ENCODE data around the gene MARS1.

The MARS1 gene

DNA sequence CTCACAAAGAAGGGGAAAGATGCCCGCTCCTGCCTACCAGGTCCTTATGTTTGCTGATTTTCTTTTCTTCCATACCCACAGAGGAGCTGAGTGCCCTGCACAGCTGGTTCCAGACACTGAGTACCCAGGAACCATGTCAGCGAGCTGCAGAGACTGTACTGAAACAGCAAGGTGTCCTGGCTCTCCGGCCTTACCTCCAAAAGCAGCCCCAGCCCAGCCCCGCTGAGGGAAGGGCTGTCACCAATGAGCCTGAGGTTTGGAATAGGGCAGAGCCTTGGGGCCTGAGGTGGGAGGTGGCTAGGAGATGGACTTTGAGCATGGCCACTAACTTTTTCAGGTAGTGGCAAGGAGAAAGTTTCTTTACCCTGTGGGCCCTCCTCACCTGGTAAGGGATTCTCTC lies 2.3 kb downstream of the MARS1 start:
- TF ChIP-seq FOXP2 (optimal IDR thresholded peaks at IDR 0.05; ENCODE audit: borderline replicate concordance, extremely low read depth, extremely low read length, insufficient read depth) (no peak), SIN3A (IDR thresholded peaks at IDR 0.05; ENCODE audit: borderline replicate concordance, insufficient read depth, low read length) (no peak), POLR2AphosphoS5 (IDR thresholded peaks at IDR 0.05; ENCODE audit: low read depth, low read length) (no peak), TAF1 (IDR thresholded peaks at IDR 0.05; ENCODE audit: borderline replicate concordance, insufficient read depth, low read length) (no peak)
- TF ChIP-seq, protein P1, sequence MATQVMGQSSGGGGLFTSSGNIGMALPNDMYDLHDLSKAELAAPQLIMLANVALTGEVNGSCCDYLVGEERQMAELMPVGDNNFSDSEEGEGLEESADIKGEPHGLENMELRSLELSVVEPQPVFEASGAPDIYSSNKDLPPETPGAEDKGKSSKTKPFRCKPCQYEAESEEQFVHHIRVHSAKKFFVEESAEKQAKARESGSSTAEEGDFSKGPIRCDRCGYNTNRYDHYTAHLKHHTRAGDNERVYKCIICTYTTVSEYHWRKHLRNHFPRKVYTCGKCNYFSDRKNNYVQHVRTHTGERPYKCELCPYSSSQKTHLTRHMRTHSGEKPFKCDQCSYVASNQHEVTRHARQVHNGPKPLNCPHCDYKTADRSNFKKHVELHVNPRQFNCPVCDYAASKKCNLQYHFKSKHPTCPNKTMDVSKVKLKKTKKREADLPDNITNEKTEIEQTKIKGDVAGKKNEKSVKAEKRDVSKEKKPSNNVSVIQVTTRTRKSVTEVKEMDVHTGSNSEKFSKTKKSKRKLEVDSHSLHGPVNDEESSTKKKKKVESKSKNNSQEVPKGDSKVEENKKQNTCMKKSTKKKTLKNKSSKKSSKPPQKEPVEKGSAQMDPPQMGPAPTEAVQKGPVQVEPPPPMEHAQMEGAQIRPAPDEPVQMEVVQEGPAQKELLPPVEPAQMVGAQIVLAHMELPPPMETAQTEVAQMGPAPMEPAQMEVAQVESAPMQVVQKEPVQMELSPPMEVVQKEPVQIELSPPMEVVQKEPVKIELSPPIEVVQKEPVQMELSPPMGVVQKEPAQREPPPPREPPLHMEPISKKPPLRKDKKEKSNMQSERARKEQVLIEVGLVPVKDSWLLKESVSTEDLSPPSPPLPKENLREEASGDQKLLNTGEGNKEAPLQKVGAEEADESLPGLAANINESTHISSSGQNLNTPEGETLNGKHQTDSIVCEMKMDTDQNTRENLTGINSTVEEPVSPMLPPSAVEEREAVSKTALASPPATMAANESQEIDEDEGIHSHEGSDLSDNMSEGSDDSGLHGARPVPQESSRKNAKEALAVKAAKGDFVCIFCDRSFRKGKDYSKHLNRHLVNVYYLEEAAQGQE (IDR thresholded peaks at IDR 0.05; ENCODE audit: insufficient read depth in 1 of 2, low read depth in 2 of 2, low read length in 2 of 2): no peak

DNA sequence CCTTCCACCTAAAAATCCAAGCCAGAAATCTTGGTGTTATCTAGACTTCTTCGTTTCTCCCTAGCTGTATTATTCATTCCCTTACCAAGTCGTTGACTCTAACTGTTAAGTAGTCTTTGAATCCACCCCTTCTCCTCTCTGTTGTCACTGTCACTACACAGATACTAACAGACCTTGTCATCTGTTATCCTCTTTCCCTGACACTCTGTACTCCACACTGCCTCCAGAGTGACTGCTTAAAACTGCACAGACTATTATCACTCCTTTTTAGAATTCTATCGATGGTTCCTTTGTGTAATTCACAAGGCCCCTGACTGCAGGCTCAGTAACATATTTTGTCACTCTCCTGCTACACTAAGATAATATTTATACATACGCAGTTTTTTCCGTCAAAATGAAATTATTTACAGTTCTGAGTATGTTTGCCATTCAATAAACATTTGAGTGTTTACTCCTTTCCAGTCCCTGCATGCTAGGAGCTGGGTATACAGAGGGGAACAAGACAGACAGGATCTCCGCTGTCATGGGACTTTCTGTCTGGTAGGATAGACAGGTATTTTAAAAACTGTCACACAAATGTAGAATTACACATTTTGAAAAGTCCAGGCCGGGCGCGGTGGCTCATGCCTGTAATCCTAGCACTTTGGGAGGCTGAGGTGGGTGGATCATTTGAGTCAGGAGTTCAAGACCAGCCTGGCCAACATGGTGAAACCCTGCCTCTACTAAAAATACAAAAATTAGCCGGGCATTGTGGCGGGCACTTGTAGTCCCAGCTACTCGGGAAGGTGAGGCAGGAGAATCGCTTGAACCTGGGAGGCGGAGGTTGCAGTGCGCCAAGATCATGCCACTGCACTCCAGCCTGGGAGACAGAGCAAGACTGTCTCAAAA lies 3.8 kb downstream of the MARS1 start:
- TF ChIP-seq SIN3A (IDR thresholded peaks at IDR 0.05; ENCODE audit: borderline replicate concordance, insufficient read depth, low read length) (no peak), POLR2AphosphoS5 (IDR thresholded peaks at IDR 0.05; ENCODE audit: low read depth, low read length) (no peak), FOXP2 (optimal IDR thresholded peaks at IDR 0.05; ENCODE audit: borderline replicate concordance, extremely low read depth, extremely low read length, insufficient read depth) (no peak), TAF1 (IDR thresholded peaks at IDR 0.05; ENCODE audit: borderline replicate concordance, insufficient read depth, low read length) (no peak)
- TF ChIP-seq, protein P1 (IDR thresholded peaks at IDR 0.05; ENCODE audit: insufficient read depth in 1 of 2, low read depth in 2 of 2, low read length in 2 of 2): no peak

DNA sequence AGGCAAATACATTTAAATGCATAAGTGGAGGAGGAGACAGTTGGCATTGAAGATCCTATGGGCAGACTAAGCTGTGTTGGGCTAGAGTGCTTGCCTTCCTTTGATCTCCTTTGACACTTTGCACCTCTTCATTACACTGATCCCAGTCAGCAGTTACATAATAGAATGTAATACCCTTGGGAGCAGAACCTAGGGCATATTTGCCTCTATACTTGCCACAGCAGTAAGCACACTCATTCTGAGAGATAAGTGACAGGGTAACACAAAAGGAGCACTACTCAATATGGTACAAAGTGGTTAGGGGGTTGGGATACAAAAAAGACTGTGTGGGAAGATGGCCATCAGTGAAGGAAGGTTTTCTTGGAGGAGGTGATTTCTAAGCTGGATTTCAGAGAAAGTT lies 9.0 kb downstream of the MARS1 start:
- TF ChIP-seq, protein P1 (IDR thresholded peaks at IDR 0.05; ENCODE audit: insufficient read depth in 1 of 2, low read depth in 2 of 2, low read length in 2 of 2): no peak
- TF ChIP-seq TAF1 (IDR thresholded peaks at IDR 0.05; ENCODE audit: borderline replicate concordance, insufficient read depth, low read length): no peak
- no peak for TF ChIP-seq SIN3A (IDR thresholded peaks at IDR 0.05; ENCODE audit: borderline replicate concordance, insufficient read depth, low read length)
- TF ChIP-seq POLR2AphosphoS5 (IDR thresholded peaks at IDR 0.05; ENCODE audit: low read depth, low read length): no peak
- no peak for TF ChIP-seq FOXP2 (optimal IDR thresholded peaks at IDR 0.05; ENCODE audit: borderline replicate concordance, extremely low read depth, extremely low read length, insufficient read depth)

DNA sequence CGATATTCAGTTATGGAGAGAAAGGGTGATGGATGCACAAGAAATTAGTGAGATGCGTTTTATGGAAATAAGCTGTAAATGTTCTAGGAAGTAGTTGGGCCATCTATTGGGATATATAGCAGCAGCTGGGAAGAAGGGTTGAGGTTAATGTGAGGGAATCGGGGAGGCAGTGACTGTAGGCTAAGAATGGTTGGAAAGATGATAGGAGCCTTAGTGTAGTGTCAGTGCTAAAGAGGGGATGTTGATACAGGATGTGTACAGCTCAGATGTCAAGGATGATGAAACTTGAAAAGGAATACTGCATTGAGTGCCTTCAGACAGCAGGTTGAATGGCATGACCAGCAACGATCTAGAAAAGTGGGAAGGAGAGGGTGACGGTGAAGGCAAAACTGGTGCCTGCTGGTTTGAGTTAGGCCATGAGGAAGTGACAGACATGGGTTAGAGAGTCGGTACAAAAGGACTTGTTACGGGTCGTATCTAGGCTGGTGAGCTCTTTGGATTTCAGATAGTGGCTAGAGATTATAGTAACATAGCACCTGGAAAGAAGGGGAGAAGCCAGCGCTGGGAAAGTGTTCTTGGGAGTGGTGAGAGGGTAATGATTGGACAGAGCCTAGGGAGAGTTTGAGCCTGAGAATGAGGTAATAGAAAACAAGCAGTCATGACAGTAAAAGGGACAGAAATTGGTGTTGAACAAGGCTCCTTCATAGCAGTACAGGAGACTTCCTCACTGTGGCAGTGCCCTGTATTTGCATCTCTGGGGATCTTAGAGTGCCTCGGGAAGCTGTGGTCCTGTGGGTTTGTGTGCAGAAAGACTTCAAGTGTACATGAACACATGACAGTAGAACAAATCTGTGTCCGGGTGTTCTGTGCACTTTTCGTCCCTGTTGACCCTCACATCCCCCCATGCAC lies 9.6 kb downstream of the MARS1 start:
- TF ChIP-seq POLR2AphosphoS5 (IDR thresholded peaks at IDR 0.05; ENCODE audit: low read depth, low read length) (no peak; the same call in 1 of the 2 replicates), SIN3A (IDR thresholded peaks at IDR 0.05; ENCODE audit: borderline replicate concordance, insufficient read depth, low read length) (no peak), TAF1 (IDR thresholded peaks at IDR 0.05; ENCODE audit: borderline replicate concordance, insufficient read depth, low read length) (no peak), FOXP2 (optimal IDR thresholded peaks at IDR 0.05; ENCODE audit: borderline replicate concordance, extremely low read depth, extremely low read length, insufficient read depth) (no peak)
- TF ChIP-seq, protein P1 (IDR thresholded peaks at IDR 0.05; ENCODE audit: insufficient read depth in 1 of 2, low read depth in 2 of 2, low read length in 2 of 2): no peak
